Subcutaneous abdominal adipose tissue (tissue), 5 donors: ENCODE results near the gene ITGB1.
A peak's percentile ranks its signal among the peaks of the same experiment; 100 is the strongest.
"Not testable (repeated sequence)": the region's sequence is repeated elsewhere in the genome, so short reads cannot be mapped to it uniquely, and the experiment has no call there.

ENCODE experiments used
- H3K27ac ChIP-seq: one replicate; pipeline ENCODE4 v1.7.0; 2013; ENCODE audit warnings: low read depth, mild to moderate bottlenecking, inconsistent platforms, low read length, moderate library complexity
- H3K27me3 ChIP-seq, 5 donors: one replicate each; pipeline ENCODE4 v1.7.0; 2013; ENCODE audit warnings: low read length in 5 of 5, inconsistent platforms in 1 of 5; ENCODE audit not compliant: control insufficient read depth in 5 of 5, insufficient read depth in 4 of 5
- H3K36me3 ChIP-seq, 5 donors: one replicate each; pipeline ENCODE4 v1.7.0; 2013; ENCODE audit warnings: low read length in 5 of 5; ENCODE audit not compliant: control insufficient read depth in 5 of 5, insufficient read depth in 5 of 5
- H3K4me1 ChIP-seq, 5 donors: one replicate each; pipeline ENCODE4 v1.7.0; 2013; ENCODE audit warnings: low read length in 5 of 5, mild to moderate bottlenecking in 3 of 5, moderate library complexity in 1 of 5; ENCODE audit not compliant: control insufficient read depth in 5 of 5, insufficient read depth in 5 of 5
- H3K4me3 ChIP-seq, 5 donors: one replicate each; pipeline ENCODE4 v1.7.0; 2013; ENCODE audit warnings: low read length in 5 of 5, low read depth in 1 of 5
- H3K9ac ChIP-seq, 5 donors: one replicate each; pipeline ENCODE4 v1.7.0; 2013; ENCODE audit warnings: low read length in 5 of 5, mild to moderate bottlenecking in 4 of 5, moderate library complexity in 3 of 5
- H3K9me3 ChIP-seq, 5 donors: one replicate each; pipeline ENCODE4 v1.7.0; 2013; ENCODE audit warnings: low read length in 5 of 5; ENCODE audit not compliant: control insufficient read depth in 5 of 5
- donor health status: healthy.
- donor health status: healthy.
- donor health status: healthy.
- donor health status: healthy.
- donor health status: healthy.

ITGB1 gene

GRCh38 chr10:32958085-32959005, at the start of gene ITGB1:
ITGB1 (minus strand) TSS chr10:32958230; CDS start chr10:32935558, 22,672 bp downstream.
- Histone ChIP-seq H3K36me3 (no peaks in the 10 kb centered on the region), H3K9me3 (no peaks in the 10 kb centered on the region), H3K27ac (peak within 1 kb of the TSS; percentile 98), H3K27me3 (no peaks in the 10 kb centered on the region), H3K4me1 (peaks cover 0 to 72% (median 69%) of the 10 kb centered on the region in 5 donors), H3K4me3 (peak within 1 kb of the TSS; percentile 91 to 95 (median 92)), H3K9ac (peak within 1 kb of the TSS; percentile 83 to 99 (median 98))

GRCh38 chr10:33006342-33006887, 48.4 kb upstream of the ITGB1 start:
- Histone ChIP-seq H3K4me3 (peak overlapping the region in 2 of 5 donors; percentile 71 to 76), H3K9me3 (no peaks in the 10 kb centered on the region), H3K27me3 (peaks cover 0 to 3% (median 0%) of the 10 kb centered on the region in 5 donors), H3K36me3 (no peaks in the 10 kb centered on the region), H3K9ac (peak overlapping the region in 1 of 5 donors; percentile 52), H3K4me1 (peaks cover 13 to 38% (median 33%) of the 10 kb centered on the region in 5 donors), H3K27ac (peak overlapping the region; percentile 90)

GRCh38 chr10:33005322-33006301, 47.6 kb upstream of the ITGB1 start:
- Histone ChIP-seq H3K27me3 (peaks cover 0 to 3% (median 0%) of the 10 kb centered on the region in 5 donors), H3K27ac (peak overlapping the region; percentile 90), H3K9me3 (no peaks in the 10 kb centered on the region), H3K4me3 (peak overlapping the region; percentile 67 to 81 (median 76)), H3K9ac (peak overlapping the region; percentile 52 to 82 (median 72)), H3K36me3 (no peaks in the 10 kb centered on the region), H3K4me1 (peaks cover 13 to 43% (median 35%) of the 10 kb centered on the region in 5 donors)

- H3K36me3 ChIP-seq = no peaks in the 10 kb centered on the region
- H3K27me3 ChIP-seq = peaks cover 0 to 3% (median 0%) of the 10 kb centered on the region in 5 donors
- H3K4me3 ChIP-seq = peak overlapping the region in 1 of 5 donors; percentile 8
- peak overlapping the region in 3 of 5 donors; percentile 21 to 49 (median 47) for H3K9ac ChIP-seq
- peaks cover 13 to 54% (median 35%) of the 10 kb centered on the region in 5 donors for H3K4me1 ChIP-seq
- H3K9me3 ChIP-seq = no peaks in the 10 kb centered on the region
- peak overlapping the region; percentile 90 for H3K27ac ChIP-seq
Observed at GRCh38 chr10:33001908-33002492, 44.0 kb upstream of the ITGB1 start.

- H3K4me3 ChIP-seq, H3K27me3 ChIP-seq, H3K9ac ChIP-seq, H3K36me3 ChIP-seq, H3K9me3 ChIP-seq: not testable (repeated sequence)
- H3K27ac ChIP-seq = peak overlapping the region; percentile 24
- peaks cover 12 to 46% (median 26%) of the 10 kb centered on the region in 5 donors for H3K4me1 ChIP-seq
Observed at GRCh38 chr10:32998060-32998581, 40.1 kb upstream of the ITGB1 start.

- Histone ChIP-seq H3K27me3 (no peaks in the 10 kb centered on the region), H3K36me3 (no peaks in the 10 kb centered on the region), H3K27ac (no peak overlapping the region), H3K9me3 (peaks cover 0 to 2% (median under 1%) of the 10 kb centered on the region in 5 donors), H3K4me1 (peaks cover 3 to 29% (median 9%) of the 10 kb centered on the region in 5 donors), H3K9ac (peak overlapping the region in 1 of 5 donors; percentile 13), H3K4me3 (no peak overlapping the region)
Observed at GRCh38 chr10:32995751-32996150, 37.7 kb upstream of the ITGB1 start.

GRCh38 chr10:32995066-32995622, 37.1 kb upstream of the ITGB1 start:
- H3K9ac ChIP-seq = no peak overlapping the region
- no peak overlapping the region for H3K27ac ChIP-seq
- no peak overlapping the region for H3K4me3 ChIP-seq
- H3K9me3 ChIP-seq = peaks cover 0 to 4% (median 3%) of the 10 kb centered on the region in 5 donors
- no peaks in the 10 kb centered on the region for H3K36me3 ChIP-seq
- peaks cover 3 to 24% (median 9%) of the 10 kb centered on the region in 5 donors for H3K4me1 ChIP-seq
- H3K27me3 ChIP-seq = no peaks in the 10 kb centered on the region

- peaks cover 3 to 19% (median 9%) of the 10 kb centered on the region in 5 donors for H3K4me1 ChIP-seq
- H3K9ac ChIP-seq, H3K9me3 ChIP-seq, H3K27me3 ChIP-seq, H3K4me3 ChIP-seq, H3K27ac ChIP-seq, H3K36me3 ChIP-seq: not testable (repeated sequence)
Observed at GRCh38 chr10:32994632-32995031, 36.6 kb upstream of the ITGB1 start.

- H3K36me3 ChIP-seq, H3K9ac ChIP-seq, H3K4me3 ChIP-seq, H3K27ac ChIP-seq, H3K27me3 ChIP-seq, H3K9me3 ChIP-seq: not testable (repeated sequence)
- peaks cover 3 to 15% (median 9%) of the 10 kb centered on the region in 5 donors for H3K4me1 ChIP-seq
Observed at GRCh38 chr10:32992310-32992709, 34.3 kb upstream of the ITGB1 start.
